ENCODE data around the gene PDIA2.
"Not testable (repeated sequence)": the region's sequence is repeated elsewhere in the genome, so short reads cannot be mapped to it uniquely, and the experiment has no call there.

The PDIA2 gene

GRCh38 chr16:301950-302349 lies 19.0 kb downstream of the PDIA2 start:
- DNase-seq, result no peak

GRCh38 chr16:303760-304505 lies 21.0 kb downstream of the PDIA2 start:
- DNase-seq, result no peak

- peak; percentile 77 for DNase-seq
These were observed 23.1 kb downstream of the PDIA2 start for GRCh38 chr16:305916-306626.

- no peak for DNase-seq
These were observed 24.0 kb downstream of the PDIA2 start for GRCh38 chr16:306911-307370.

- DNase-seq, result no peak
These were observed 24.8 kb downstream of the PDIA2 start for GRCh38 chr16:307691-308312.

GRCh38 chr16:309476-309875 lies 26.5 kb downstream of the PDIA2 start:
- no peak for DNase-seq

GRCh38 chr16:311725-312124 lies 28.8 kb downstream of the PDIA2 start:
- no peak for DNase-seq

- no peak for DNase-seq
These were observed 31.4 kb downstream of the PDIA2 start for GRCh38 chr16:314351-314750.

GRCh38 chr16:314795-315299 lies 31.9 kb downstream of the PDIA2 start:
- no peak for DNase-seq

GRCh38 chr16:316741-317464 lies 33.9 kb downstream of the PDIA2 start:
- no peak for DNase-seq

GRCh38 chr16:317583-317982 lies 34.6 kb downstream of the PDIA2 start:
- no peak for DNase-seq

GRCh38 chr16:318628-319027 lies 35.7 kb downstream of the PDIA2 start:
- no peak for DNase-seq

GRCh38 chr16:320206-320605 lies 37.2 kb downstream of the PDIA2 start:
- DNase-seq, result no peak

- no peak for DNase-seq
These were observed 38.6 kb downstream of the PDIA2 start for GRCh38 chr16:321532-321931.

GRCh38 chr16:322476-323143 lies 39.6 kb downstream of the PDIA2 start:
- DNase-seq, result no peak

- DNase-seq, result no peak
These were observed 41.2 kb downstream of the PDIA2 start for GRCh38 chr16:324201-324450.

- DNase-seq, result no peak
These were observed 41.7 kb downstream of the PDIA2 start for GRCh38 chr16:324451-325334.

GRCh38 chr16:325375-326145 lies 42.6 kb downstream of the PDIA2 start:
- DNase-seq, result no peak

GRCh38 chr16:330741-331140 lies 47.8 kb downstream of the PDIA2 start:
- no peak for DNase-seq

GRCh38 chr16:331181-331814 lies 48.3 kb downstream of the PDIA2 start:
- DNase-seq, result not testable (repeated sequence)
